SK-N-SH treated with all-trans-retinoic acid at 6 μM for 48 hours (cell line): ENCODE data around the gene TMEM164.

Experiments used
- GLIS3 ChIP-seq: fragments of 250-450 bp; sonication (Bioruptor Pico); IDR thresholded peaks from 2 replicates; pipeline ENCODE4 v1.5.0; 2020; ENCODE audit warnings: mild to moderate bottlenecking, moderate library complexity
- ISL1 ChIP-seq: fragments of 250-450 bp; sonication (Bioruptor Pico); IDR thresholded peaks from 2 replicates; pipeline ENCODE4 v2.1.2; 2022; ENCODE audit warnings: mild to moderate bottlenecking, moderate library complexity
- SNAI2 ChIP-seq: fragments of 250-450 bp; sonication (Bioruptor Pico); IDR thresholded peaks from 2 replicates; pipeline ENCODE4 v1.5.0; 2020; ENCODE audit warnings: mild to moderate bottlenecking, moderate library complexity
- TCF4 ChIP-seq: fragments of 250-450 bp; sonication (Bioruptor Pico); IDR thresholded peaks from 2 replicates; pipeline ENCODE4 v1.8.0; 2021; ENCODE audit warnings: mild to moderate bottlenecking, moderate library complexity, borderline replicate concordance
- TOX ChIP-seq: fragments of 250-450 bp; sonication (Bioruptor Pico); IDR thresholded peaks from 2 replicates; pipeline ENCODE4 v1.8.0; 2021; ENCODE audit warnings: mild to moderate bottlenecking, moderate library complexity, borderline replicate concordance
- ZNF70 ChIP-seq: fragments of 450-650 bp; formaldehyde crosslinking; IDR thresholded peaks from 2 replicates; pipeline ENCODE4 v1.5.0; 2020; ENCODE audit warnings: mild to moderate bottlenecking, moderate library complexity
- TF ChIP-seq, protein P1 (sequence below): fragments of 250-450 bp; sonication (Bioruptor Pico); IDR thresholded peaks from 2 replicates; pipeline ENCODE4 v1.5.0; 2020; ENCODE audit warnings: mild to moderate bottlenecking, moderate library complexity
- TF ChIP-seq, protein P2 (sequence below): fragments of 250-450 bp; sonication (Bioruptor Pico); IDR thresholded peaks from 2 replicates; pipeline ENCODE4 v1.8.0; 2020; ENCODE audit warnings: mild to moderate bottlenecking, moderate library complexity, borderline replicate concordance
- TF ChIP-seq, protein P3 (sequence below): fragments of 250-450 bp; sonication (Bioruptor Pico); IDR thresholded peaks from 2 replicates; pipeline ENCODE4 v1.8.0; 2021; ENCODE audit warnings: low read depth, mild to moderate bottlenecking, moderate library complexity, borderline replicate concordance
- TF ChIP-seq, protein P4 (sequence below): fragments of 250-450 bp; sonication (Bioruptor Pico); IDR thresholded peaks from 2 replicates; pipeline ENCODE4 v1.5.1; 2021; ENCODE audit warnings: mild to moderate bottlenecking, moderate library complexity

DNA sequence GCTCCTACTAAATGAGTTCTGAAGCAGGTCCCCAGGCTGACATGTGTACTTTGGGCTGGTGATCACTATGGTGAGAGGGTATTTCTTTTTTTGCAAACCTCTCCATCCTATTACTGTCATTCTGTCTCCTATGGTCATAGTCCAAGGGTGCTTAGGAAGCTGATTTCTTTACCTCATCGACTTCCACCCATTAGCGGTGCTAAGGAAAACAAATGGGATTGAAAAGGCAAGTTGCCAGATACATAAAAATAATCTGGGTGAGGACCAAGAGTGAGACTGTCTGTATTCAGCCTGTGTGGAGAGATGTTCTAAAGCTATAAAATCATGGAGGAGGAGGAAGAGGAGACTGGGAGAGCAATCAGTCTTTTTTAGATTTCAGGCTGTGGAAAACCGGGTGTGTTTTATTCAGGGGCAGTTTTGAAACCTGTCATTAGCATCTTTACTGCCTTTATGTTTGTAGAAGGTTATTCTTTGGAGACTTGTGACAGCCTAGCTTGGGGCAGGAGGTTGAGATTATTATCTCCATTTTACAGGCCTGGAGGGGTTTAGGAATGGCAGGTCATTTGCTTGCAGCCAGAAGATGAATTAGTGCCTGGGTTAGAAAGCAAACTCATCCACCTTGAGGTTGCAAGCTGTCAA, 1.9 kb downstream of the TMEM164 start:
- no peak for TF ChIP-seq ZNF70 (CRISPR knock-in tag)
- TF ChIP-seq, protein P1, sequence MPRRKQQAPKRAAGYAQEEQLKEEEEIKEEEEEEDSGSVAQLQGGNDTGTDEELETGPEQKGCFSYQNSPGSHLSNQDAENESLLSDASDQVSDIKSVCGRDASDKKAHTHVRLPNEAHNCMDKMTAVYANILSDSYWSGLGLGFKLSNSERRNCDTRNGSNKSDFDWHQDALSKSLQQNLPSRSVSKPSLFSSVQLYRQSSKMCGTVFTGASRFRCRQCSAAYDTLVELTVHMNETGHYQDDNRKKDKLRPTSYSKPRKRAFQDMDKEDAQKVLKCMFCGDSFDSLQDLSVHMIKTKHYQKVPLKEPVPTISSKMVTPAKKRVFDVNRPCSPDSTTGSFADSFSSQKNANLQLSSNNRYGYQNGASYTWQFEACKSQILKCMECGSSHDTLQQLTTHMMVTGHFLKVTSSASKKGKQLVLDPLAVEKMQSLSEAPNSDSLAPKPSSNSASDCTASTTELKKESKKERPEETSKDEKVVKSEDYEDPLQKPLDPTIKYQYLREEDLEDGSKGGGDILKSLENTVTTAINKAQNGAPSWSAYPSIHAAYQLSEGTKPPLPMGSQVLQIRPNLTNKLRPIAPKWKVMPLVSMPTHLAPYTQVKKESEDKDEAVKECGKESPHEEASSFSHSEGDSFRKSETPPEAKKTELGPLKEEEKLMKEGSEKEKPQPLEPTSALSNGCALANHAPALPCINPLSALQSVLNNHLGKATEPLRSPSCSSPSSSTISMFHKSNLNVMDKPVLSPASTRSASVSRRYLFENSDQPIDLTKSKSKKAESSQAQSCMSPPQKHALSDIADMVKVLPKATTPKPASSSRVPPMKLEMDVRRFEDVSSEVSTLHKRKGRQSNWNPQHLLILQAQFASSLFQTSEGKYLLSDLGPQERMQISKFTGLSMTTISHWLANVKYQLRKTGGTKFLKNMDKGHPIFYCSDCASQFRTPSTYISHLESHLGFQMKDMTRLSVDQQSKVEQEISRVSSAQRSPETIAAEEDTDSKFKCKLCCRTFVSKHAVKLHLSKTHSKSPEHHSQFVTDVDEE (CRISPR knock-in tag), result no peak
- TF ChIP-seq TOX (CRISPR knock-in tag), result no peak
- TF ChIP-seq SNAI2 (CRISPR knock-in tag), result no peak
- no peak for TF ChIP-seq GLIS3 (CRISPR knock-in tag)
- TF ChIP-seq TCF4, result no peak
- TF ChIP-seq, protein P2, sequence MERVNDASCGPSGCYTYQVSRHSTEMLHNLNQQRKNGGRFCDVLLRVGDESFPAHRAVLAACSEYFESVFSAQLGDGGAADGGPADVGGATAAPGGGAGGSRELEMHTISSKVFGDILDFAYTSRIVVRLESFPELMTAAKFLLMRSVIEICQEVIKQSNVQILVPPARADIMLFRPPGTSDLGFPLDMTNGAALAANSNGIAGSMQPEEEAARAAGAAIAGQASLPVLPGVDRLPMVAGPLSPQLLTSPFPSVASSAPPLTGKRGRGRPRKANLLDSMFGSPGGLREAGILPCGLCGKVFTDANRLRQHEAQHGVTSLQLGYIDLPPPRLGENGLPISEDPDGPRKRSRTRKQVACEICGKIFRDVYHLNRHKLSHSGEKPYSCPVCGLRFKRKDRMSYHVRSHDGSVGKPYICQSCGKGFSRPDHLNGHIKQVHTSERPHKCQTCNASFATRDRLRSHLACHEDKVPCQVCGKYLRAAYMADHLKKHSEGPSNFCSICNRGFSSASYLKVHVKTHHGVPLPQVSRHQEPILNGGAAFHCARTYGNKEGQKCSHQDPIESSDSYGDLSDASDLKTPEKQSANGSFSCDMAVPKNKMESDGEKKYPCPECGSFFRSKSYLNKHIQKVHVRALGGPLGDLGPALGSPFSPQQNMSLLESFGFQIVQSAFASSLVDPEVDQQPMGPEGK (CRISPR knock-in tag), result no peak
- TF ChIP-seq, protein P3, sequence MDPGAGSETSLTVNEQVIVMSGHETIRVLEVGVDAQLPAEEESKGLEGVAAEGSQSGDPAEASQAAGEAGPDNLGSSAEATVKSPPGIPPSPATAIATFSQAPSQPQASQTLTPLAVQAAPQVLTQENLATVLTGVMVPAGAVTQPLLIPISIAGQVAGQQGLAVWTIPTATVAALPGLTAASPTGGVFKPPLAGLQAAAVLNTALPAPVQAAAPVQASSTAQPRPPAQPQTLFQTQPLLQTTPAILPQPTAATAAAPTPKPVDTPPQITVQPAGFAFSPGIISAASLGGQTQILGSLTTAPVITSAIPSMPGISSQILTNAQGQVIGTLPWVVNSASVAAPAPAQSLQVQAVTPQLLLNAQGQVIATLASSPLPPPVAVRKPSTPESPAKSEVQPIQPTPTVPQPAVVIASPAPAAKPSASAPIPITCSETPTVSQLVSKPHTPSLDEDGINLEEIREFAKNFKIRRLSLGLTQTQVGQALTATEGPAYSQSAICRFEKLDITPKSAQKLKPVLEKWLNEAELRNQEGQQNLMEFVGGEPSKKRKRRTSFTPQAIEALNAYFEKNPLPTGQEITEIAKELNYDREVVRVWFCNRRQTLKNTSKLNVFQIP (CRISPR knock-in tag), result no peak
- TF ChIP-seq, protein P4, sequence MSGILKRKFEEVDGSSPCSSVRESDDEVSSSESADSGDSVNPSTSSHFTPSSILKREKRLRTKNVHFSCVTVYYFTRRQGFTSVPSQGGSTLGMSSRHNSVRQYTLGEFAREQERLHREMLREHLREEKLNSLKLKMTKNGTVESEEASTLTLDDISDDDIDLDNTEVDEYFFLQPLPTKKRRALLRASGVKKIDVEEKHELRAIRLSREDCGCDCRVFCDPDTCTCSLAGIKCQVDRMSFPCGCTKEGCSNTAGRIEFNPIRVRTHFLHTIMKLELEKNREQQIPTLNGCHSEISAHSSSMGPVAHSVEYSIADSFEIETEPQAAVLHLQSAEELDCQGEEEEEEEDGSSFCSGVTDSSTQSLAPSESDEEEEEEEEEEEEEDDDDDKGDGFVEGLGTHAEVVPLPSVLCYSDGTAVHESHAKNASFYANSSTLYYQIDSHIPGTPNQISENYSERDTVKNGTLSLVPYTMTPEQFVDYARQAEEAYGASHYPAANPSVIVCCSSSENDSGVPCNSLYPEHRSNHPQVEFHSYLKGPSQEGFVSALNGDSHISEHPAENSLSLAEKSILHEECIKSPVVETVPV (CRISPR knock-in tag), result no peak
- no peak for TF ChIP-seq ISL1 (CRISPR knock-in tag)
